Measurements from ENCODE around the gene EFNB3. TPM values are rescaled to one million over a fixed set of nuclear protein-coding genes. Genes with fewer than 3 reads are reported as not detected.

Gene EFNB3
- total and polyA plus RNA-seq, 2 of the 13 experiments (the other 11 are each of a cell fraction or from before 2014, with no cell fraction given): 0.07 to 0.25 TPM

- TF ChIP-seq SP2 (CRISPR knock-in tag; IDR thresholded peaks at IDR 0.05) (peak; percentile 74), ZSCAN5A (CRISPR knock-in tag; IDR thresholded peaks at IDR 0.05; ENCODE audit: borderline replicate concordance) (no peak), SALL2 (CRISPR knock-in tag; IDR thresholded peaks at IDR 0.05) (peak; percentile 67; the same call in 1 of the 2 replicates), ZNF446 (CRISPR knock-in tag; IDR thresholded peaks at IDR 0.05) (no peak), PTBP1 (IDR thresholded peaks at IDR 0.05; ENCODE audit: low read depth, low read length, poor library complexity, severe bottlenecking) (no peak), HNRNPUL1 (IDR thresholded peaks at IDR 0.05; ENCODE audit: low read depth, low read length) (no peak), FOXJ3 (CRISPR knock-in tag; IDR thresholded peaks at IDR 0.05; ENCODE audit: borderline replicate concordance) (no peak), ZNF776 (CRISPR knock-in tag; IDR thresholded peaks at IDR 0.05) (no peak), ZNF431 (CRISPR knock-in tag; IDR thresholded peaks at IDR 0.05; ENCODE audit: borderline replicate concordance, low read depth) (no peak), HIVEP1 (CRISPR knock-in tag; IDR thresholded peaks at IDR 0.05) (no peak), ZNF142 (CRISPR knock-in tag; IDR thresholded peaks at IDR 0.05) (peak; percentile 14; the same call in 1 of the 2 replicates), ZNF580 (CRISPR knock-in tag; IDR thresholded peaks at IDR 0.05; ENCODE audit: borderline replicate concordance, low read depth) (no peak; the same call in 1 of the 2 replicates), ZNF160 (CRISPR knock-in tag; IDR thresholded peaks at IDR 0.05) (0 out of 2 replicates have a peak, but pooled peaks have one; percentile 2), KMT2A (CRISPR knock-in tag; IDR thresholded peaks at IDR 0.05) (peak; percentile 95), YEATS2 (CRISPR knock-in tag; IDR thresholded peaks at IDR 0.05; ENCODE audit: borderline replicate concordance) (peak; percentile 53; the same call in 1 of the 2 replicates), ZNF274 (CRISPR knock-in tag; IDR thresholded peaks at IDR 0.05) (no peak), ZNF746 (CRISPR knock-in tag; IDR thresholded peaks at IDR 0.05) (no peak; the same call in 1 of the 2 replicates)
- TF ChIP-seq, protein P1, sequence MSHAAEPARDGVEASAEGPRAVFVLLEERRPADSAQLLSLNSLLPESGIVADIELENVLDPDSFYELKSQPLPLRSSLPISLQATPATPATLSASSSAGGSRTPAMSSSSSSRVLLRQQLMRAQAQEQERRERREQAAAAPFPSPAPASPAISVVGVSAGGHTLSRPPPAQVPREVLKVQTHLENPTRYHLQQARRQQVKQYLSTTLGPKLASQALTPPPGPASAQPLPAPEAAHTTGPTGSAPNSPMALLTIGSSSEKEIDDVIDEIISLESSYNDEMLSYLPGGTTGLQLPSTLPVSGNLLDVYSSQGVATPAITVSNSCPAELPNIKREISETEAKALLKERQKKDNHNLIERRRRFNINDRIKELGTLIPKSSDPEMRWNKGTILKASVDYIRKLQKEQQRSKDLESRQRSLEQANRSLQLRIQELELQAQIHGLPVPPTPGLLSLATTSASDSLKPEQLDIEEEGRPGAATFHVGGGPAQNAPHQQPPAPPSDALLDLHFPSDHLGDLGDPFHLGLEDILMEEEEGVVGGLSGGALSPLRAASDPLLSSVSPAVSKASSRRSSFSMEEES (CRISPR knock-in tag; IDR thresholded peaks at IDR 0.05): no peak
- TF ChIP-seq, protein P2, sequence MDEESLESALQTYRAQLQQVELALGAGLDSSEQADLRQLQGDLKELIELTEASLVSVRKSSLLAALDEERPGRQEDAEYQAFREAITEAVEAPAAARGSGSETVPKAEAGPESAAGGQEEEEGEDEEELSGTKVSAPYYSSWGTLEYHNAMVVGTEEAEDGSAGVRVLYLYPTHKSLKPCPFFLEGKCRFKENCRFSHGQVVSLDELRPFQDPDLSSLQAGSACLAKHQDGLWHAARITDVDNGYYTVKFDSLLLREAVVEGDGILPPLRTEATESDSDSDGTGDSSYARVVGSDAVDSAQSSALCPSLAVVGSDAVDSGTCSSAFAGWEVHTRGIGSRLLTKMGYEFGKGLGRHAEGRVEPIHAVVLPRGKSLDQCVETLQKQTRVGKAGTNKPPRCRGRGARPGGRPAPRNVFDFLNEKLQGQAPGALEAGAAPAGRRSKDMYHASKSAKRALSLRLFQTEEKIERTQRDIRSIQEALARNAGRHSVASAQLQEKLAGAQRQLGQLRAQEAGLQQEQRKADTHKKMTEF (CRISPR knock-in tag; IDR thresholded peaks at IDR 0.05): peak; percentile 41; the same call in 1 of the 2 replicates
These were observed 19.3 kb upstream of the EFNB3 start (continued) for GRCh38 chr17:7685533-7686221.

Measured in HepG2 (cell line).